HuH-7.5 (cell line): ENCODE data around the gene SLC6A17.

Experiments used
- DNase-seq: peaks from one replicate; pipeline ENCODE4 v3.0.0; 2011; ENCODE audit warnings: low spot score

The SLC6A17 gene

DNA sequence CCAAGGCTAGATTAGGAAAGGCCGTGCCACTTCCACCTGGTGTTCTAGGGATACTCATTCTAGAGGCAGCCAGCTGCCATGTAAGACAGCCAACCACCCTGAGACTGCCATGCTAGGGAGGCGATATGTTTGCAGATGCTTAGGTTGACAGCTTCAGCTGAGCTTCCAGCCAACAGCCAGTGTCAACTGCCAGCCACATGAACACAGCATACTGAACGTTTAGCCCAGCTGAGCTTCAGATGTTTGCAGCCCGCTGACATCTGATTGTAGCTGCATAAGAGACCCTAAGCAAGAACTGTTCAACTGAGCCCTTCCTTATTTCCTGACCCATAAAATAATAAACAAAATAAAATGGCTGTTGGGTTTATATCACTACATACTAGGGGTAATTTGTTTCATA lies 54.9 kb downstream of the SLC6A17 start:
- DNase-seq = no peak

DNA sequence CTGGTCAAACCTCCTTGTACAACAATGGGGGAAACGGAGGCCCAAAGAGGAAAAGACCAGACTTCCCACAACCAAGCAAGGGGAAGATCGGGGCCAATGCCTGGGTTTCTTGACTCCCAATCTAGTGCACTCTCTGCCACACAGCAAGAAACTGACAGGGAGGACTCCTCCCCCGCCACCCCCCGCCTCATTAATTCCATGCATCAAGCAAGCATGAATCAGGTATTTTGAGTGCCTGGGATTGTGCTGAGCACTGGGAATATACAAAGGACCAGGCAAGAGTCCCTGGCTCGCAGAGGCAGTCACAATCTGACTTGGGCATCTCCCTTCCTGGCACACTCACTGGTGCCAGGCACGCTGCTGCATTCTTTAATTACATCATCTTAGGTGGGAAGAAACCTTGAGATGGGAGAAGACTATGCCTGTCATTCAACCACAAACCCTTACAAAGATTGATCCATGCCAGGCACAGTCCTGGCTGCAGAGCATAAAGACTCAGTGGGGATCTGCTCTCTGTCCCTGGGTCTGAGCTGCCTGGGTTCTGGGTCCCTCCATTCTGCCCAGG lies 55.4 kb downstream of the SLC6A17 start:
- no peak for DNase-seq

DNA sequence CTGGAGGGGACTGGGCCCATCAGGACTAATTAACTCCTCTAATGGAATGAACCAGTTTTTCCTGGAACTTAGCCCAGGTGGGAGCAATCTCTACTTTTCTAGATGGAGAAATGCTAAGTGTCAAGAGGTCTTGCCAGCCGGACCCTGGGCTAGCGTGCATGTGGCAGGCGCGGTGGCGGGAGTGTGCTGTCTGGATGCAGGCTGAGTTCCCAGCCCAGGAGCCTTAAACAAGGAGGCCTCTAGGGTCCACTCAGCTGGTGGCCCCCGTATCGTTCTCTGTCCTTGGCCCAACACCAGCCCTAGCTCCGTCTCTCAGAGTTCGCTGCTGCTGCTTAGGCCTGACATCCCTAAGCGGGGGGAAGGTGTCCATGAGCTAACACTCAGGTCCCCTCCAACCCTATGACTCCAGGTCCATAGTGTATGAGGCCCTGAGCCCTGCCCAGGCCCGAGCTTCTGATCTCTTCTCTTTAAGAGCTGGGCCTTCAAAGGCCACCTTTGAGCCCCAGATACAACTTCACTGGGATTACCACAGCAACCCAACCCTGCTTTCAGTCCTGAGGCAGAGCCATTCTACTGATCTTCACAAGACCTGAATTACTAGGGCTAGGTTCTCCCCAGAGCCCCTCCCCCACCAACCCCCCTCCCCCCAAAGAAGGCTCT lies 56.1 kb downstream of the SLC6A17 start:
- no peak for DNase-seq

DNA sequence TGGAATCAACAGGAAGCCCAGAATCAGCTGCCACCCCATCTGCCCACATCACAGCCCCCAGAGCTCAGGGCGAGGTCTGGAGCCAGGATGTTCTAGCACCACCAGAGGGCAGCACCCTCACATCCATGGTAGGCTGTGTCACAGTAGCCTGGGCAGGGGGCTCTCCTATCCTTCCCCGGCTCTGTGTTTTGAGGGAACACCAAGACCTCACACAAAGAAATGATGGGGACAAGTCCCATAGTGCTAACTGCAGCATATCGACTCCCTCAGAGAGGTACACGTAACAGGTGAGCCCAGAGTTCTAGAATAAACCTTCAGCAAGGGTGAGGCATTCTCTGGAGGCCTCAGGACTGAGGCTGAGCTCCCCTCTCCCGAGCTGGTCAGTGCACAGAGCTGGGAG lies 57.5 kb downstream of the SLC6A17 start:
- peak; percentile 83 for DNase-seq

DNA sequence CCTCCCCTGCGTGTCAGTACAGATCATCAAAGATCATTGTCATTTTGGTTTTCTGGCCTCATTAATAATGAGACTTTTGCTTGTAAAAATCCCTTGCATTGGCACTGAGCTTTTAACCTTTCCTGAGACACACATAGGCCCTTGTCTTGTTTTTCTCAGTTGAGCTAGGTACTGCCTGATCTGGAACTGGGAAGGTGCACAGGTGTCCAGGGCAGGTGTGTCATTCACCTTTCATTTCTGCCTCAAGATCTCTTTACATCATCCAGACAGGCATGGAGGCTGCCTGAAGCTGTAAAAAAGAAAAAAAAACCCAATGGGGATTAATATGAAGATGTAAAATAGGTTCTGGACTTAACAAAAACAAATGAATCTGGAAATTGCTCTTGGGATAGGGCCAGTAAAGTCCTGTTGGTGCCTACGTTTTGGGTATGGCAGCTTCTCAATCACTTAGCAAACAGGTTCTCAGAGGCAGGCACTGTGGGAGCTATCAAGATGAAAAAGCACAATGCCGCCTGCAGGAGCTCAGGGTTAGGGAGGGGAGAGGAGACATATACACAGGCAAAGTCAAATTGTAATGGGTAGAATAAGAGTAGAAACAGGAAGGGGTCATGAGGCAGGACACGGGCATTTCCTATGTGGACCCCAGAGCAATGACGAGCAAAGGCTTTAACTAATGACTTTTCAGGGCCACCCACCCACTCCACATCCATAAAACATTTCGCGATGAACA lies 58.8 kb downstream of the SLC6A17 start:
- DNase-seq = no peak

DNA sequence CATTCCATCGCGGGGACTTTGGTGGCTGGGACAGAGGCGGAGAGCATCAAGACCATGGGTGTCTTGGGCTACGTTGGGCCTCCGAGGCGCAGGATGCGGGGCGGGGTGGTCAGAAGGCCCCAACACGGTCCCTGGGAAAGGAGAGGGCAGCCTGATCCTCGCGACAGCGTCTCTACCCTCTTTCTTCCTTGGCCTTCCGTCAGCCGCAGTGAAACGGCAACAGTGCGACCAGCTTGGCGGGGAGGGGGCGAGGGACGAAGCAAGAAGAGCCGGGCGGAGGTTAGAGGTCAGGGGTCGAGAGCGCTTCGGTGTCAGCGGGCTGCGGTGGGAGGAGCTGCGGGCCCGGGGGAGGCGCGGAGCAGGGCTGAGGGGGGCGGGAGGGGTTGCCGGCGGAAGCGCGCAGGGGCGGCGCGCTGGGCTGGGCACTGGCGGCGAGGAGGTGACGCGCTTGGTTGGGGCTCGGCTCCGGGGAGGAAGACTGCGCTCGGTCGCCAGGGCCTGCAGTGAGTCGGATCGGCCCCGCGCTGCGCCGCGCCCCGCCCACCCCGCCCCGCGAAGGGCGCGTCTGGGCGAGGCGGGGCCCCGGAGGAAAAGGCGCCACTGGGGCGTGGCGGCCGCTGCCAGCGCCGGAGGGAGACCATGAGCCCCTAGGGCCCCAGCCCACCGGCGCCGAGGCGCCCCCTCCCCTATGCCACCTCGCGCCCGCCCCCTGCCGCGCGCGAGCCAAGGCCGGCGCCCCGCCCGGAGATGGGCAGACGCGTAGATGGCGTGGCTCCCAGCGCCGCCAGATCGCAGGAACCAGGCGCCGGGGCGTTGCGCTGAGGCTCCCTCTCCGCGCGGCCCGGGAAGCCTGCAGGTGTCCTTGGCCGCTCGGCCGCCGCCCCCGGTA lies 59.7 kb downstream of the SLC6A17 start, which contains the start of gene KCNC4:
TSS of gene KCNC4 (plus strand) at position 600 of the 889 bp plus-strand sequence. CDS start 1,186 bp downstream, outside the sequence.
- peak; percentile 90 for DNase-seq

DNA sequence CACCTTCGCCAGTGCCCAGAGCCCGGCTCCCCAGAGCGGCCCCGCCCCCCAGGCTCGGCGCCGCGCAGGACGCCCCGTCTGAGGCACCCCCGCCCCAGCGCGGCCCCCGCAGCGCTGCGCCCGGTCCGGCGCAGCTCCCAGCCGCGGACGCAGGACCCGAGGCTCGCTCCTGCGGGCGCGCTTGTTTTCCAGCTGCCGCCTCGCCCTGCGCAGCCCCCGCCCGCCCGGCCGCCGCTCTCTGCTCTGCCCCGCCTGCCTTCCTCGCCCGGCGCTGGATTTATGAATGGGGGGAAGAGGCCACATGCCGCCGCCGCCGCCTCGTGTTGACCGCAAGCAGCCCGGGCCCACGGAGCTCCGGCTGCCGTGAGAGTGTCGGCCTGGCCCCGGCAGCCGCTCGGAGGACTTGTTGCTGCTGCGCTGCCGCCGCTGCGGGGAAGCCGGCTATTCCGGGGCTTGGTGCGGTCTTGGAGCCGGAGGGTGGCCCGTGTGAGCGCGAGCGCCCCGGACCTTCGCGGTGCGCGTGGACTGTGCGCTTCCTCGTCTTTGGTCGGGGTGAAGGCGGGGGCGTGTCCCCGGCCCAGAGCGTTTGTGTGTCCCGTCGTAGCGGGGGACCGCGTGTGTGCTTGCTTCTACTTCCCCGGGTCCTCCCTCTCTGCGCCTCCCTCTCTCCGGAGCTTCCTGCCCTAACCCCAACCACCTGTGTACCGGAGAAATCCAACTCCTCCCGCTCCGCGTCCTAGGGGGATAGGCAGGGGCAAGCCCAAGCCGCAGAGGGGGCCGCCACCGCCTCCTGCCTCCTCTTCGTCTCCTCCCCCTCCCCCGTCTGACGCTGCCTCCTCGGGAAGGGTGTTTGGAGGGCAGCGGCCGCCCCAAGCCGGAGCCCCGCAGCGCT lies 60.6 kb downstream of the SLC6A17 start:
- DNase-seq = peak; percentile 70

DNA sequence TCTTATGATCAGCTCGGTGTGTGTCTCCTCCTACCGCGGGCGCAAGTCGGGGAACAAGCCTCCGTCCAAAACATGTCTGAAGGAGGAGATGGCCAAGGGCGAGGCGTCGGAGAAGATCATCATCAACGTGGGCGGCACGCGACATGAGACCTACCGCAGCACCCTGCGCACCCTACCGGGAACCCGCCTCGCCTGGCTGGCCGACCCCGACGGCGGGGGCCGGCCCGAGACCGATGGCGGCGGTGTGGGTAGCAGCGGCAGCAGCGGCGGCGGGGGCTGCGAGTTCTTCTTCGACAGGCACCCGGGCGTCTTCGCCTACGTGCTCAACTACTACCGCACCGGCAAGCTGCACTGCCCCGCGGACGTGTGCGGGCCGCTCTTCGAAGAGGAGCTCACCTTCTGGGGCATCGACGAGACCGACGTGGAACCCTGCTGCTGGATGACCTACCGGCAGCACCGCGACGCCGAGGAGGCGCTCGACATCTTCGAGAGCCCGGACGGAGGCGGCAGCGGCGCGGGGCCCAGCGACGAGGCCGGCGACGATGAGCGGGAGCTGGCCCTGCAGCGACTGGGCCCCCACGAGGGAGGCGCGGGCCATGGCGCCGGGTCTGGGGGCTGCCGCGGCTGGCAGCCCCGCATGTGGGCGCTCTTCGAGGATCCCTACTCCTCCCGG lies 61.3 kb downstream of the SLC6A17 start:
- no peak for DNase-seq

DNA sequence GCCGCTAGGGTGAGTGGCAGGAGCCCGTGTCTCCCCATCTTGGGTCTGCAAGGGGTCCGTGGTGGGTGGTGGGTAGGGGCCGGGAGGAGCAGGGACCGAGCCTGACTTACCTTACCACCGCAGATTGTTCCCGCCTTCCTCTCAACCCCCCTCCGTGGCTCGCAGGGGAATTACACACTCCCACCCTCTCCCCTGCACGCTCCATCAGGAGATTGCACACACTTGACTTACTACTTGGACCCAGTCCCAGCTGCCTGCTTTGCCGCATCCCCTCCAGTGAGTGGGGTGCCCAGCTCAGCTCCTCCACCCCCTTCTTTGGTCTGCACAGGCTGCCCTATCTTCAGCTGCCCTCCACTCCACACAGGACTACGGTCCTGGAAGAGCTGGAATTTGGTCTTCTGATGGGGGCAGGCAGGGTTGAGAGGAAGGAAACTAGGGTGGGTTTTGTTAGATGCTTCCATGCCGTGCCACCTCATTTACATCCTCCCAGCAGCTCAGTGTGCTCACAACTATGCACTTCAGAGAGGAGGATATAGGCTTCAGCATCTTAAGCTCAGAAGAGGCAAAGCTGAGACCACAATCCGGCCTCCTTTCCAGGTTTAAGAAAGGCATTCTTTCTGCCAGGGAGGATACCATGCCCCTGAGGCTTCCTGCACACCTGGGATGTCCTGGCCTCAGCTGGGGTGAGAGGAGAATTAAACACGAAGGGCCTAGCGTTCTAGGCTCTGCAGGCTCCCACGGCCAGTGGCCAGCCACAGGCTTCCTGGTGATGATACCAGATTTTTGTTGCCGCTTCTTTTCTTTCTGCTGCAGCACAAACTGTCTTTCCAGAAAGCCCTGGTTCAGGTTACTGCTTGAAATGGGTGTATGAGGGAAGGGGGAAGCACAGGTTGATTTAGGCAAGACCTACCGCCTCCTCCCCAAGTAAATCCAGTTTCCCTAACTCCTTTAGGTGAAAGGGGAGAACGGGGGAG lies 62.2 kb downstream of the SLC6A17 start:
- DNase-seq = no peak

DNA sequence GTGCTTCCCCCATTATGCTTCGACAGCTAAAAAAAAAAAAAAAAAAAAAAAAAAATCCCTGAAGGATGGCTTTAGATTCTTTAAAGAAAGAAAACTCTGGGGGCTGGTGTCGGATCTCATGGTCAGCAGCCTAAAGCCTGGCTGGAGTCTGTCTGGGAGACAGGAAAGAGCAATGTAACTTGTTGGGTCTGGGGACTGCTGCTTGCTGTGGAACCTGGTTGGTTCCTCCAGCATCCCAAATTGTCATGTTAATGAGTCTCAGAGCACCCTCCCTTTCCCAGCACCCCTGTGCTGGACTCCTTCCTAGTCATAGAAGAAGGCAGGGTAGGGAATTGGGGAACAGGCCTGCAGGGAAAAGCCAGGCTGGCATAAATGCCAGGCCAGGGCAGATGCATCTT lies 62.8 kb downstream of the SLC6A17 start:
- DNase-seq = no peak

DNA sequence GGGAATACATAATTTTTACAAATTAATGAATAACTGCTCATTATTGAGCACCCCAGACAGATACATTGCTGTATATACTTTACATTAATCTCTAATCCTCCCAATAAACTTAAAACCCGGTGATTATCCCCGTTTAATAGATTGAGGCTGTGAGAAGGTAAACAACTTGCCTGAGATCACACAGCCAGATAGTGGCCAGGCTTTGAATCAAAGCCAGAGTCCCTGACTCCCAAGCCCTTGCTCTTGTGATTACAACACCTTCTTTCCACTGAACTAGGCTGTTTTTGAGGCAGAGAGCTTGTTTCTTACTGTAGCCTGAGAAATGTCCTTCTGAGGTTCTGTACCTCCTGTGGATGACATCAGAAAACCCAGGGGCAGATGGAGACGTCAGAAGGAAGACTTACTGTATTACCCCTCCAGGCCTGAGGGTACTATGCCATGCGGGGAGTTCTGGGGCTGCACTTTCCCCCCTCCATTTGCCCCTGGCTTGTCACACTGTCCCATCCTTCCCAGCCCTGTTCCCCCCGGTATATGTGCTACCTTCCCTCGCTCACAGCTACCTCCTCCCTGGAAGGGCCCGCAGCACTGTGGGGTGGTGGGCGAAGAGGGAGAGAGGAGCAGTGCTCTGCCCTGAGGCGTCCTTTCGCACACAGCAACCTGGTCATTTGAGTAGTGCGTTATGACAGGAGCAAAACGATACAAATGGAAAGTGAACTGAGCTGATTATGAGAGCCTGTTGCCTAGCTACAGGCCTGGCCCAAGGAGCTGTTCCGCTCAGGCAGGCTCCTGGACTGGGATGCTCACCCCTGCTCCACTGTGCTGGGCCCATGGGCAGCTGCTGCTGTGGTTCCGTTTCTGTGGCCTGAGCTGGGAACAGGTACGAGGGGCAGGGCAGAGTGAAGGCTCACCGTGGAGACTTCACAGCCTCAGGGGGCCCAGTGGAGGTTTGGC lies 64.4 kb downstream of the SLC6A17 start:
- peak; percentile 57 for DNase-seq

DNA sequence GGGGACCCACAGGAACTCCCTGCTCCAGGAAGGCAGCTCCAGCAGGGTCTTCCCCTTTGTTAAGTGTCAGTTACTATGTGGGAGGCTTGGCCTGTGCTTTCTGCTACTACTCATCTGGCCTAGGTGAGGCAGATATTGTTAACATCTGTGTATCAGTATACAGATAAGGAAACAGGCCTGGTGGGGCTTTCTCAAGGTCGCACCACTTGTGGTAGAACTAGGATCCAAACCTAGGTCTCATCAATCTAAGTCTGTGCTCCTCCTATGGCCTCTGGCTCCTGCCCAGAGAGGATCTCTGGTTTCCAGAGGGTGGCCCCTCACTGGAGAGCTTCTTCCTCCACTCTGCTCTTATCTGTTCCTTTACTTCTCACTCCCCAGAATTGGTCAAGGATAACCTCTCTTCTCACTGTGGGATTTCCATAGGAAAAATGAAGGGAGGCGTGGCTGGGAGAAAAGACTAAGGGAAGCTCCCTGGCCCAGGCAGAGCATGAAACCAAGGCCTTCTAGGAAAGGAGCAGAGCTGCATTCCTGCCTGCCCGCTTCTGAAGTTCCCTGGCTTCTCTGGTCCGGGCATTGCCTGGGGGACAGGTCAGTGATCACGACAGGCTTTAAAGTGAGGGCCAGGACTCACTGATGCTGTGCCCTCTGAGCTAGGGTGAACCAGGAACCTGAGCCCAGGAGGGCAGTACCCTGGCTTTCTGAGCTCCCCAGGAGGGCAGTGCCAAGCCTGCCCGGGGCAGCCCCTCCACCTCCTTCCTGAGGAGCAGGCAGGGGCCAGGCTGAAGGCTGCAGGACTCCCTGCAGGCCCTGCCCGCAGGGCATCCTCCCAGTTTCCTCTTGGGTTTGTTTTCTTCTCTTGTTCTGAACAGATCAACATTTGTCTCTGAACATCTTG lies 65.6 kb downstream of the SLC6A17 start:
- DNase-seq = no peak

DNA sequence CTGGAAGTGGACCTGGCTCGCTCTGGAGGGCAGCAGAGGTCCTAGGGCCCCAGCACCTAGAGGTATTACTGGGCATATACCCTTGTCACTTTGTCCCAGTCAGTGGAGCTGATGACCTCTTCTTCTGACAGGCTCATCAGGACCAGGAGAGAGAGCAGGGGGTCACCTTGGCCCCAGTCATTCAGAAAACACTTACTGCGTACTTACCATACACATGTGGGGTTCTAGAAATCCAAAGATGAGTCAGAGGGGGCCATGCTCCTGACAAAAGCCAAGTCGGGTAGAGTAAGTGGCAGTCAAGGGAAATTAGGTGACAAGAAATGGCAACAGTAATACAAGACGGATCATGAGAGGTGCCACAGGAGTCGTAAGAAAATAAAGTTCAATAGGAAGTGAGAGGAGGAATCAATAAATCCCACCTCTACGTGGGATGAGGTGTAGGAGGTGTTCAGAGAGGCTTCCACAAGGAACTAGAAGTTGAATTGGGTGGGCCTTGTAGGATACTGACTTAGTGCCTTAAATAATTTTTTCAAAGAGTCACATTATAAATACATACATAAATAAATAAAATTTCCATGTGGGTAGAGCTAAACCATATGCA lies 66.7 kb downstream of the SLC6A17 start:
- no peak for DNase-seq

DNA sequence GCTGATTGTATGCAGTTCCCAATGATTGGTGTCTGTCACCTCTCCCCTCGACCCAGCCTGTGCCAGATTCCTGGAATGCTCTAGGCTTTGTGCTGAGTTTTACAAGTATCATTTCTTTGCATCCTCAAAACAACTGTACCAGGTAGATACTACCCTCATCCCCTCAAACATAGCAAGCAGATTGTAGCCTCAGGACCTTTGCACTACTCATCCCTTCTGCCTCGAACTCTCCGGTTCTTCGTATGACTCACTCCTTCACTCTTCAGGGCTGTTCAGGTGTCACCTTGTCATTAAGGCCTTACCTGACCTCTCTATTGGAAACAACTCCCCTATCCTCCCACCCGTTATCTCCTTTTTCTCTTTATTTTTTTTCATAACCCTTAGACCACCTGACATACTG lies 67.8 kb downstream of the SLC6A17 start:
- no peak for DNase-seq

DNA sequence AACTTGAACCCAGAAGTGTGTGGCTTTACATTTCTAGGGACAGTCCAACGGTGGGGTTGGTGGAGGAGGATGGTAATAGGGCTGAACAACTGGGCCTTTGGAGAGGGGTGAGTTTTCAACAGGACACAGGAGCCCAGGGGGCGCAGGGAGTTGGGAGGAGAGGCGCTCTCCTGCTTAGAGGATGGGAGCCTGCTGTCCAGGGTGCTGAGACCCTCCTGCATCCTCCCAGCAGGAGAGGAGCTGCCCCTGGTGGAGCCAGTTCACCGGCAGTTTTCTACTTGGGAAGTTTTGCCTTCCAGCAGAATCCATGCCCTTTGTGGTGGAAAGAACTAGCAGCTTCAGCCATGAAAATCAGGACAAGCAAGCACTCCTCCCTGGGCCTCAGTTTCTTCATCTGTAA lies 68.4 kb downstream of the SLC6A17 start:
- DNase-seq = no peak

DNA sequence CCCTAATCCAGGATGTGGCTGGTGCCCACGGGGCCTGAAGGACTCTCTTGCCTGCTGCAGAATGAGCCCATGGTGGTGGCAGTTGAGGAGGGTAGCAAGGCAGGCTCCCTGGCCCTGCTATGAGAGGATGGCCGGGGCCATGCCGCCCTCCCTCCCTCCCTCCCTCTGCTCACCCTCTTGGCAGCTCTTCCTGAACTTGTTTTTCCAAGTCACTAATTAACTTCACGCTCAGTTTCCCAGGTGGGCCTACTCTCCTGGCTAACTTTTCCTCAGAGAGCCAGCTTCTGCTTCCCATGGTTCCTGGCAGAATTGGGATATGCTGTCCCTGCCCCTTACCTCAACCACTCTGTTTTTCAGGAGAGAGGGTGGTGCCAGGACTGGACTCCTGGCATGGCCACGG lies 70.0 kb downstream of the SLC6A17 start:
- DNase-seq = no peak

DNA sequence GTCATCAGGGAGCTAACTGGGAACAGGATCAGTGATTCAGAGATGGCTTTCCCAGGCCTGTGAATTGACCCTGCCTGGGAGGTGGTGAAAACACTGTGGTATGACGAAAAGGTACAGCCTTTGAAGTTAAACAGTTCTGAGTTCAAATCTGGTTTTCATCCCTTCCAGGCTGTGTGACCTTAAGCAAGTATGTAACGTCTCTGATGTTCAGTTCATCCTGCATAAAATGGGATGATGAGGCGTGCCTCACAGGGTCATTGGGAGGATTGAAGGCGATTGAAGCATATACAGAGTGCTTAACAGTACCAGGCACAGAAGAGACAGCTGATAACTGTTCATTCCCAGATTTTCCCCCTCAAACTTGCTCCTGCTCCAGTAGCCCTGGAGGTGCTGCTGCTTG lies 70.8 kb downstream of the SLC6A17 start:
- no peak for DNase-seq
